HG02885 (cell line): Measurements from ENCODE around the gene FAM9C.

Experiments used
- ATAC-seq: cut with Tn5 transposase; IDR thresholded peaks from one replicate; pipeline ENCODE4 v1.9.1; 2021; ENCODE audit warnings: mild to moderate bottlenecking; ENCODE audit not compliant: unreplicated experiment, poor library complexity

The FAM9C gene

DNA sequence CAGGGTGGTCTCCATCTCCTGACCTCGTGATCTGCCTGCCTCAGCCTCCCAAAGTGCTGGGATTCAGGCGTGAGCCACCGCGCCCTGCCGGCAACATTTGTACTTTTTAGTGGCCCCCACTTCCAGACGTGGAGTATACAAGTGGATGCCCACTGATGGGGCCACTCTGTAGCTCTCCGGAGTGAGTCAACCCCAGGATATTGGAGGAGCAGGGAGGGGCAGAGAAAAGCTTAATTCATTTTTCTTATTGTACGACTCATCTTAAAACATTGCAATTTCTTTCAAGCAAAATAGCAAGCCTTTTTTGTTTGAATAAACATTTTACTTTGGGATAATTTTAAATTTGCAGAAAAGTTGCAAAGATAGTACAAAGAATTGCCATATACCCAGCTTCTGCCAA is 34.6 kb downstream of the FAM9C start:
- no peak for ATAC-seq

DNA sequence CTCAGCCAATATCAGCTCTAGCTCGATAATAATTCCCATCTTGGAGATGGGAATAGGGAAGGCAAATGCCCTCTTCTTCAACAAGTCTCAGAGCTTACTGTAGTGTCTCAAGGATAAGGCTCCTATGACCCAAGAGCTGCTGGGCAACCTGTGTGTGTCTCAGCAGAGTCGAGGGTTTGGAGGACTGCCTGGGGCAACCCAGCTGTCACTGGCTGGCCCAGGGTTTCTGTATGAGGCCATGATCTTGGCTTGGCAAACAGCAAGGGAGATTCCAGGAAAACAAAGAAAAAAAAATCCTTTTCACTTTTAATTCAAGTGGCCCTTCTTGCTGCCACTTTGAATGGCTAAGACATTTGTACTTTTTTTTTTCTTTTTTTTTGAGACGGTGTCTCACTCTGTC is 35.1 kb downstream of the FAM9C start:
- no peak for ATAC-seq

DNA sequence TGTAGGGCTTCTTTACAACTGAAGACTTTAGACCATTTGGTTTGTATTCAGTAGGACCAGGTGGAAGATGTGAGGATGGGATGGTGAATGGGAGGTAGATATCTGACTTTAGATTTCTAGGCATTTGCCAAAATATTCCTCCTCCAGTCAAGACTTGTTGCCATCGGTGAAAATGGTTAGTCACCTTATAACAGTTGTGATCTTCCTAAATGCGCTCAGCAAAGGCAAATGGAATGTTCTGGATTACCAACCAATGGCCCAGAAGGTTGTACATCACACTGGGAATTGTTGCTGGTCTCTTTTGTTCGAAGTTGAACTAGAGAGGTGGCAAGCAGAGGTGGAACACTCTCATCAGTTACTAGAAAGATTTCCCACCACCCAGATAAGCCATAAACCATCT is 35.6 kb downstream of the FAM9C start:
- no peak for ATAC-seq

DNA sequence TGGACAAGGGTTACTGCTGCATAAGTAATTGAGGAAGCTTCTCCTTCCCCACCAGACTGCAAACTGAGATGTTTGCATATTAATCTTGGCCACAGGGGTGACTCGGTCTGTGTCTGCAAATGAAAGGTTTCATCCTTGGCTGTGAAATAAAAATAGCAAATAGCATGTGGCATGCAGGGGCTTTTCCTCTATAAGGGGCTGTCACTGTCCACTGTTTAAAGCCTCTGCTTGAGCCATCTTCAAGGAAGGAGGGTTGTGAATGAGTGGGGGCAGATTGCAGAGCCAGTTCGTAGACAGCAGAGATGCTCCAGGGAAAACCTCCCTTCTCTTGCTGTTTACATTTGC is 36.3 kb downstream of the FAM9C start:
- peak; percentile 38 for ATAC-seq

DNA sequence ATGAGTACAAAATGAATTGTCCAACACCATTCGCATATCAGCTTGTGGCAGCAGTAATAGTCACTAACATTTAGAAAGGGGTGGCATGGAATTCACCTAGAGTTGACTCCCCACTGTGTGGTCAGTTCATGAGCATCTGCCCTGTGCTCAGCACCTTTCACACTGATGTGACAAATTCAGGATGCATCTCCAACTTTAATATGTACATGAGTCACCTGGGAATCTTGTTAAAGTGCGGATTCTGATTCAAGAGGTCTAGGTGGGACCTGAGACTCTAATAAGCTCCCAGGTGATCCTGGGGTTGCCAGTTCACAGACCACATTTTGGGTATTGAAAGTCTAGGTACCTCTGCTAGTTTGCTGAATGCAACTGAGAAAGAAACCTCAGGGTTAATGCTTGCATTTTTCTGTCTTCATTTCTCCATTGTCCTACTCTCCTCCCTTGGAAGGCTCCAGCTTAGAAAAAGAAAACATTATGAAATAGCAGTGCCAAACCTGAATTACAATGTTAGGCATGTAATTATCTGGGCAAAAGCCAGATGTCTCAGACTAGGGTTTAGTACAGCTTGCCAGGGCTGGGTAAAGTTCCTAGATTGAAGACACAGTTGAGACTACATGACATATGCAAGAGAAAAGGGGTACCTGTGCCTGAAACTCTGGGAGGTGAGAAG is 36.8 kb downstream of the FAM9C start:
- peak; percentile 9 for ATAC-seq

DNA sequence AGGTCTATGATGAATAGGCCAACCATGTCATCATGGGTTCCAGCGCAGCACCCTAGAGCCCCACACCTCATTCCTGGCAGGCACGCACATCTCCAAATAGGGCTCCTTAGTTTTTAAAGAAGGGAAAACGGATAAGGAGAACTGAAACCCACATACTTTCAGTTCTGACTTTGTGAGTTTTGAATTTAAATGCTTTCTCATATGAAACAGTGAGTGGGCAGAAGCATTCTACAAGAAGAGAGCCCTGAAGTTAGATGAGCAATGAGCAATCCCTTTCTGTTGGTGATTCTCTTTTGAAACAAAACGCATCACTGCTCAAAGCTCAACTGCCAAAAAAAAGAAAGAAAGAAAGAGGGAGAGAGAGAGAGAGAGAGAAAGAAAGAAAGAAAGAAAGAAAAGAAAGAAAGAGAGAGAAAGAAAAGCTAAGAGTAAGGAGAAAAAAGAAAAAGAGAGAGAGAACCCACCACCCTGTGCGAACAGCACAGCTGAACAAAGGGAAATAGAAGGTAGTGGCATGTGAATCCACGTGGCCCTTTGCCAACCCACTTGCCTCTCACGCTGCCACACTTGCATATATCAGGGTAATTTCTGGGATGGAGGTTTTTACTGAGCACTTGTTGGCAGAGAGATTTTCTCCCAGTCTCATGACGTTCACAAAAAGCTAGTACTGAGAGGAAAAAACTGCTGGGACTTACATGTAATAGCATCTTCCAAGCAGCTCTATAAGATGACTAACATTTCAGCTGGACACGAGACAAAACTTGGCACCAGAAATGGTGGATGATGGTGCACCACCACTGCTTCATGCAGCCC is 38.6 kb downstream of the FAM9C start:
- ATAC-seq, result peak; percentile 64

DNA sequence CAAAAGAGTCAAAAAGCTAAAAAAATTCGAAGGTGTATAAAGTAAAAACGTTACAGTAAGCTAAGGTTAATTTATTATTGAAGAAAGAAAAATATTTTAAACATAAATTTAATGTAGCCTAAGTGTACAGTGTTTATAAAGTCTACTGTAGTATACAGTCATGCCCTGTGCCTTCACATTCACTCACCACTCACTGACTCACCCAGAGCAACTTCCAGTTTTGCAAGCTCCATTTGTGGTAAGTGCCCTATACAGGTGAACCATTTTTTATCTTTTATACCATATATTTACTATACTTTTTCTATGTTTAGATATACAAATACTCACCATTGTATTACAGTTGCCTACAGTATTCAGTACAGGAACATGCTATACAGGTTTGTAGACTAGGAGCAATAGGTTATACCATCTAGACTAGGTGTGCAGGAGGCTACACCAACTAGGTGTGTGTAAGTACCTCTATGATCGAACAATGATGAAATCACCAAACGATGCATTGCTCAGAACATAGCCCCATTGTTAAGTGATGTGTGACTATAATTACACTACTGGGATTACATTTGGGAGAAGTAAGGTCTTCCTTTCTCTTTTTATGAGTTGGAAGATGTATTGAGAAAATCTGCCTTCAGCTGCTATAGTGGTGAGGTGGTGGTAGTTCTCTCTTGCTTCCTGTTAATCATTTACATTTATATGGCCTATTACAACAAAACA is 42.3 kb downstream of the FAM9C start:
- no peak for ATAC-seq

DNA sequence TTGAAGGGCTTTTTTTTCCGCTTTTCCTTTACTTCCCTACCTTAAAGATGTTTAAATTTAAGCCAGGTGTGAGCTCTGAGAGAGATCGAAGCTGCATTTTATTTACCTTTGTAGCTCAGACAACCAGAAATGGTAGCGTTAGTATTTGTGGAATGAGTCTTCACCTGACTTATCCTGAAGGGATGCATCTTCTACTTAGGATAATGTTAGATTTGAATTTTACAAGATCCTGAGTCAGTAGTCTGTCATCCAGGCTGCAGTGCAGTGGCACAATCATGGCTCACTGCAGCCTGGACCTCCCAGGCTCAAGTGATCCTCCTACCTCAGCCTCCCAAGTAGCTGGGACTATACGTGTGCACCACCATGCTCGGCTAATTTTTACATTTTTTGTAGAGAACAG is 43.3 kb downstream of the FAM9C start:
- no peak for ATAC-seq

DNA sequence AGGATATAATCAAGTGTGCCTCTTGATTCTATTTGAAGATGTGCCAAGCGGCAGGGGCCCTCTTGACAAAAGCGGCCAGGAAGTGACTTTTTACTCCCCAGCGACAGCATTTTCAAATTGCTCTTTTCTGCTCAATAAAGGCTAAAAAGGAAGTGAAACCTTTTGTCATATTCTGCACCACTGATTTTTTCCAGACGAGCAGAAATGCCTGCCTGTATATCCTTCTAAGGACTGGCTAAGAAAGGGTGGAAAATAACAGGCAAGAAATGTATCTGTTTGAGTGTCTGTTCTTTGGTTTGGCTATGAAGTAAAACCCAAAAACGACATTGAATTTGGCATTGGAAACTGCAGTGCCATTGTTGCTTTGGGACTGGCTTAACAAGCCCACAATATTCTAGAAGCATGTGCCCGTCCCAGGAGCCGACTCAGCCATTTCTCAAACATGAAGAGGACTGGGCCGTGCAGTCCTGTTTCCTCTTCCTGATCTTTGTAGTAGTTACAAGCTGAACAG is 44.1 kb downstream of the FAM9C start:
- ATAC-seq, result peak; percentile 53

DNA sequence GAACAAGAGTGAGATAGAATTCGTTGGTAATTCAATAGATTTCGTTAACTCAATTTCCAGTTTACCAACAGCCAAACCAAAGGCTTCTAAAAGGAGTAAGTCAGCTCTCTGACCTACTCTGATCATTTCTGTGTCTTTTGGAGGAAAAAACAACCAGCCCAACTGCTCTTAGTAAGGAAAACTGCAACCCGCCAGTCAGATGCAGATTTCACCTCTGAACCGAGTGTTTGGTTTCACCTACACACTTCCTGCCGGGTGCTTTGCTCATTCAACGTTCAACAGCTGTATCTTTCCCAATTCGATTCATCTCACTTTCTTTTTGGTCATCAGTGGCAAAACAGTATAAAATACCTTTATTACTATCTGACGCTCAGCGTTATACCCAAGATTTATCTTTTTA is 45.0 kb downstream of the FAM9C start:
- peak; percentile 67 for ATAC-seq

DNA sequence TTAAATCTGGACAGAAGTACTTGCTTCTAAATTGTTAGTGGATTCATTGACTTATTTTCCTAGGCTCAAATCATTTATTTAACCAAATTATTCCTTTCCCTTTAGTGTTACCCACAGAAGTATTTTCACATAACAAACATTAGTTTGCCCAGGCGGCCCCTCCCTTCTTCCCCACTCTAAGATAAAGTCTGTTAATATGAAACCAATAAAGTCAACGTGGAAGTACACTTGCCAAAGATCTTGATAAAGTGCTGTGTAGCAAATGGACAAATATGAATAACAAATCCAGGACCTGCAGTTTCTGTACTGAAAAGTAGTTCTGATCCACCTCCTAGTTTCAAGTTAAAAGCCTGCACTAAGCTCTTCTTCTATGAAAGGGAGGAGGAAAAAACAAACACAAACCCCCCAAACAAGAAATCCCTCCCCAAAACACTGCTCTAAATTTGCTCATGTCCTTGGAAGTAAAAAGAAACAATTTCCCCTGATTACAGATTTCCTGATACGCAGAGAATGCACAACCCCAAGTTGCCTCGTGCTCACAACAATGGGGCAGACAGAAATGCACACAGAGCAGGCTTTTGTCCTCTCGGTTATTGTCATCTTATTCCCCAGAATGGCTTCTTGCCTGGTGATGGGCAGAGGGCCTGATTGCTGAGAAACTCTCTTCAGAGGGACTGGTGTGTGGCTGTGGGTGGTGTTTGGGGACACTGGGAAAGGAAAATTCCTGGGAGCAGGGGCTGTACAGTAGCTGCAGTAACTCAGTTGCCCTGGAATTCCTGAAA is 46.3 kb downstream of the FAM9C start:
- no peak for ATAC-seq

DNA sequence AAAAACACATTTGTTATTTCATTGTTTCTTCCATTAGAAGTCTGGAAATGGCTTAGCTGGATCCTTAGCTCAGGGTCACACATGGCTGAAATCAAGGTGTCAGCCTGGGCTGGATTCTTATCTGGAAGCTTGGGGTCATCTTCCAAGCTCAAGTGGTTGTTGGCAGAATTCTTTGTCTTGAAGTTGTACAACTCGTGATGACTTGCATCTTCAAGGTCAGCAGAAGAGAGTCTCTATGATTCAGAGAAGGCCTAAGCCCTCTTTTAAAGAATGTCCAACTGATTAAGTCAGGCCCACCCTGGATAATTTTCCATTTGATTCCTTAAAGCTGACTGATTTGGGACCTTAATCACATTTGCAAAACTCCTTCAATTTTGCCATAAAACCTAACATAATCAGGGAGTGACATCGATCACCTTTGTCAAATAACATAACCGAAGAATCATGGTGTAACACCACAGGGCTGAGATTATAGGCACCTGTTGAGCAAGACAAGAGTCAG is 47.4 kb downstream of the FAM9C start:
- ATAC-seq, result no peak

DNA sequence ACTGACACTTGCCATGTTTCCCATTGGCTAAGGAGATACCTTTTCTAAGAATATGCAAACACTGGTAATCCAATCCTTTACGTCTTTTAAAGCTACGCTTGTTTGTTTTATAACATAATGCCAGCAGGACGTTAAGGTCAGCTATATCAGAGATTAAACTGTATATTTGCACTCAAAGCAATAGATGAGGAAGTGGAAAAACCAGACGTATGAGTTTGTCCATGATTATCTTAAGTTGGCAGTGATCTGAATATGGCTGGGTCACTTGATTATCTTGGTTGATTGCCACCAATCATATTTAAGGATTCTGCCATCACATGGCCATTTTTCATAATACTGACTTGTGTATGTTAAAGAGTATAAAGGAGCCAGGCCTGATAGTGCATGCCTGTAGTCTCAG is 50.1 kb downstream of the FAM9C start:
- ATAC-seq, result no peak

DNA sequence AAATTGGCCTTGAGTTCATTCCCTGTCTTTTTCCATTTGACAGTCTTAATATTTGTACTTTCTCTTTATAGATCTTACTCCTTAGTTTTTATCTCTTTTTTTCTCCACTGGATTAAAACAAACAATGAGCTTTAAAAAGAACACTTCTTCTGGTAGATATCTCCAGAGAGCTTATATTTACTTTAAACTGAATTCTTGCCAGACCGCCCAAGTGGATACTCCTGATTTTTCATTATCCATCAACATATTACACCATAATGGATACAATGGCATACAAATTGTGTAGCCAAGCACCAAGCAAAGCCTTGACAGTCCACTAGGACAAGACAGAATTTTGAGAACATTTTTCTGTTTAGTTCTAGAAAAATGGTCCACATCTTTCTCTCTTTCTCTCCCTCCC is 50.6 kb downstream of the FAM9C start:
- no peak for ATAC-seq

DNA sequence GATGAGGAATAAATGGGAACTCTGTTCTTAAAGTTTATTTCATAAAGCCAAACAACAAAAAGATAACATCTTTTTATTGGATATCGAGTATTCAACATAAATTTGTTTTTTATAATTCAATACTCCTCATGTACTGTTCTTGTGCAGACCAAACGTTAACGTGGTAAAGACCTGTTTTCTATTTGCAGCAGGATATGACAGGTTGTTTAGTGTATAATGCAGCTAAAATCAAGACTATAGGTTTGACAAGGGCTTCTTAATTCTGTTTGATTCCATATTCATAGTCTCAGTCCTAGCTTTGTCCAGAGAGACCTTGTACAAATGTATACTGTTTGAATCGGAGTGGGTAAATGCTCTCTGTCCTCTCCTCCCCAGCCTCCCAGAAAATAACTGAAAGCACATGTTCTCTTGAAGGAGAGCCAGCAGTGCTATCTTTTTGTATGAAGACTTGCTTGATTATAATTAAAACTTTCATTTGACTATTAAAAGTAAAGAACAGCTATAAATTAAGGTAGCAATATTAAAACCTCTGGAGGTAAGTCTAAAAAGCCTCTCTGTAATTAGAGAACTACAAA is 51.8 kb downstream of the FAM9C start:
- ATAC-seq, result no peak

DNA sequence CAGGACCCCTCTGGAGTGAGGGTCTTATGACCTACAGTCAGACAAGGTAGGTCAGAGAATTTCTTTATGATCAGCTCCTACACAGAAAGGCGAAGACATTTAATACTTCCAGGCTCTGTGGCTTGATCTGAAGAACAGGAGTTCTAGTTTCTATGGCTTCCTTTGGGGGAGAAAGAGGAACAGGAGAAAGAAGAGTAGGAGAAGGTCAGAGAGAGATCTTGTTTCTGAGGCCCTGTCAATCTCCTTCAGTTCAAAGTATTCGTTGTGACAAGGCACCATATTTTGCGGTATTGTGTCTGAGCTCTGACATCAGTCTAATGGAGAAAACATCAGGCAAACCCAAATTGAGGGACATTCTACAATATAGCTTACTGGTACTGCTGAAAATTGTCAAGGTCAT is 52.8 kb downstream of the FAM9C start:
- no peak for ATAC-seq

DNA sequence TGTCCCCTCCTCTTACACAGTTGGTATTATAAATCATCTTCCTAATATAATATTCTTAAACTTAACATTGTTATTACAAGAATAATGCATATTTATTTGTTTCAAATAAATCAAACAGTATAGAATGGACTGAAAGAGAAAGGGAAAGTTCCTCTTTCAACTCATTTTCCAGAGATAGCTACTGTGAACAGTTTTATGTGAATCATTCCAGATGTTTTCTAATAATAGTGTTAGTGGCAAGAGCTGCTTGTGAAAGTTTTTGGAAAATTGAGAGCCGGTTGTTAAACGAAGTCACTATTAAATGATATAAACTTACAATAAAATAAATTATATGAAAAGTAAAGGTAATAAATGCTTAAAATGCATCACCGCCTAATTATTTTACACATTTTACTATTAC is 55.0 kb downstream of the FAM9C start:
- ATAC-seq, result no peak

DNA sequence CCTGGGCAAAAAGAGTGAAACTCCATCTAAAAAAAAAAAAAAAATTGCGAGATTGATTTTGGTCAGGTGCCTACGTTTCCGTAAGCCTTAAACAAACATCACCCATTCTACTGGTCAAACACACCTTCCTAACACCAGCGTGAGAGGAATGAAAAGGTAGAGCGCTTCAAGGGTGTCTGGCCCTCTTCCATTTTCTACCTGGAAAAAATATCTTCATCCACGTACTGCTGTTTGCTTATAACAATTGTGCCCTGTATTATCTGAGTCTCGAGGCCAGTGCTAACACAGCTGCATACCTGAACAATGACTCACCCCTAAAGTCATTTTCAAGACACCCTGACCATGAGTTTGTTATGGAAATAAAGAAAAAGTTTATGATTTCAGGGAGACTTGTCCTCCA is 55.6 kb downstream of the FAM9C start:
- no peak for ATAC-seq

DNA sequence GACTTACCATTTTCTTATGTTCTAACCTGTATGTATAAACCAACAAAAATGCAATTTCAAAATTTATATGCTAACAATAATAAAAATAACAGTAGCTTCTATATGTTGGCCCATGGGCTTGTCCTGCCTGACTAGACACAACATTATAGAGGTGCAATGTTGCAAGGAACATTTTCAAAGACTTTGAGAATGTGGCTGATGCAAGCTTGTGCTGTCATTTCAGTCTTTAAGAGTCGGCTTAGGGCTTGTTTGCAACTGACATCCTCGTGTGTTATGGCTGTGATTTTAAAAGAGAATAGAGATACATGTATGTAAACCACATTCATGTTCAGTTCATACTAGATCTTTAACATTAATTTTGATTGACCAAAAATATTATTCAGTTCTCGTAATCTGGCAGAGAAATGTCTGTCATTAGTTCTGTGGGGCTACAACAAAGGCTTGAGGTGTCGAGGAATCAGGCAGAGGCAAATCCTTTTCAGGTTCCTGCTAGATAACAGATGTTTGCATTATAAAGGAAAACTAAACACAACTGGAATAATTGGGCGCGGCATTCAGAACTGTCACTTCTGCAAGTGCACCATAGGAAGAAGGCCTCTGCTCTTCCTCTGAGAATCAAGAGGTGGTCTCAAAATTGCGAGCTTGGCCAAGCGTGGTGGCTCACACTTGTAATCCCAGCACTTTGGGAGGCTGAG is 56.4 kb downstream of the FAM9C start:
- ATAC-seq, result no peak
